HepG2 (cell line): ENCODE data around the gene GABBR2. TPM values are rescaled to one million over a fixed set of nuclear protein-coding genes. Genes with fewer than 3 reads are reported as not detected.
A peak's percentile ranks its signal among the peaks of the same experiment; 100 is the strongest.

Experiments used
- ATAC-seq: fragments of 200-7000 bp; cut with Tn5 transposase; 3 replicates; pipeline ENCODE4 v1.9.1; 2020; ENCODE audit warnings: mild to moderate bottlenecking, moderate library complexity
- BruUV-seq: library from RNA; stranded (reverse); fragments of 400-500 nt; replicated peaks from 2 replicates; lab custom pipeline; 2021; lab: Mats Ljungman, UMichigan
- CTCF ChIA-PET: fragments of 300-600 bp; formaldehyde crosslinking; extraction: SDS; loops from one replicate; lab custom pipeline; 2021; ENCODE audit warnings: low total read pairs, inconsistent platforms, low intra/inter-chr PET ratio; lab: Yijun Ruan, JAX
- POLR2A ChIA-PET: fragments of 350-600 bp; sonication (Branson Sonifier 250); formaldehyde crosslinking; loops from one replicate; lab custom pipeline; 2020; ENCODE audit warnings: antibody characterized with exemption, inconsistent platforms; lab: Yijun Ruan, JAX
- DNase-seq: peaks from one replicate; pipeline ENCODE4 v3.0.0-alpha.2; 2015; ENCODE audit warnings: low spot score
- FAIRE-seq: peaks from 3 replicates; lab custom pipeline; 2011; peaks lifted over from hg19 to GRCh38; lab: Jason Lieb, UNC
- H2AFZ ChIP-seq: one replicate; pipeline ENCODE4 v1.6.1; 2011; ENCODE audit warnings: low read length, inconsistent platforms
- H3K27ac ChIP-seq: fragments of 300-600 bp; 3 replicates; pipeline ENCODE4 v1.8.0; 2011; ENCODE audit warnings: mixed run types, mild to moderate bottlenecking, mixed read lengths, low read length, inconsistent platforms; ENCODE audit not compliant: insufficient read depth; ENCODE audit errors: extremely low read length
- H3K27me3 ChIP-seq, 2 experiments: fragments of 200-600 bp in 1 of 2; 2 replicates in 1 of 2; 3 replicates in 1 of 2; pipeline versions ENCODE4 v1.6.0 to v1.8.0; 2011; ENCODE audit warnings: low read length in 2 of 2, mild to moderate bottlenecking in 2 of 2, moderate library complexity in 2 of 2, inconsistent platforms in 1 of 2; ENCODE audit not compliant: insufficient read depth in 2 of 2, control insufficient read depth in 1 of 2
- H3K36me3 ChIP-seq, 2 experiments: fragments of 200-600 bp in 1 of 2; replicated peaks in 1 of 2; 2 replicates in 1 of 2; 3 replicates in 1 of 2; pipeline versions ENCODE4 v1.5.1 to v1.8.0; 2011; ENCODE audit warnings: low read length in 2 of 2, inconsistent platforms in 1 of 2; ENCODE audit not compliant: insufficient read depth in 2 of 2, control insufficient read depth in 1 of 2
- H3K4me1 ChIP-seq: 2 replicates; pipeline ENCODE4 v1.5.1; 2012; ENCODE audit warnings: low read length, inconsistent platforms; ENCODE audit not compliant: insufficient read depth
- H3K4me2 ChIP-seq: 2 replicates; pipeline ENCODE4 v1.6.0; 2011; ENCODE audit warnings: low read depth, low read length, inconsistent platforms
- H3K4me3 ChIP-seq, 3 experiments: fragments of 200-600 bp in 1 of 3; sonication (generic), shearing (Covaris generic) in 1 of 3; replicated peaks in 1 of 3; 2 replicates each; pipeline ENCODE4 v1.5.1; 2011 to 2016; ENCODE audit warnings: low read length in 3 of 3, inconsistent platforms in 2 of 3, low read depth in 2 of 3, mild to moderate bottlenecking in 2 of 3, control low read depth in 1 of 3, mixed read lengths in 1 of 3; ENCODE audit not compliant: insufficient read depth in 1 of 3
- H3K79me2 ChIP-seq: one replicate; pipeline ENCODE4 v1.6.1; 2011; ENCODE audit warnings: low read length, inconsistent platforms; ENCODE audit not compliant: insufficient read depth
- H3K9ac ChIP-seq: 2 replicates; pipeline ENCODE4 v1.6.0; 2011; ENCODE audit warnings: mild to moderate bottlenecking, low read depth, low read length, inconsistent platforms; ENCODE audit not compliant: insufficient read depth
- H3K9me3 ChIP-seq: 2 replicates; pipeline ENCODE4 v1.5.1; 2012; ENCODE audit warnings: mild to moderate bottlenecking, low read length
- H4K20me1 ChIP-seq: 2 replicates; pipeline ENCODE4 v1.6.0; 2011; ENCODE audit warnings: inconsistent platforms, mild to moderate bottlenecking, low read length, moderate library complexity; ENCODE audit not compliant: insufficient read depth
- ATF1 ChIP-seq: IDR thresholded peaks from 2 replicates; pipeline ENCODE4 v1.6.1; 2016; ENCODE audit warnings: mild to moderate bottlenecking, control low read depth
- GZF1 ChIP-seq: sonication (generic); formaldehyde crosslinking; IDR thresholded peaks from 2 replicates; pipeline ENCODE4 v1.5.1; 2020; ENCODE audit warnings: mild to moderate bottlenecking, missing genetic modification reagents
- HHEX ChIP-seq: IDR thresholded peaks from 2 replicates; pipeline ENCODE4 v1.6.1; 2016; ENCODE audit warnings: control low read depth
- HMGA1 ChIP-seq: sonication (generic); formaldehyde crosslinking; conservative IDR thresholded peaks from 2 replicates; pipeline ENCODE4 v1.4.0; 2020; ENCODE audit warnings: missing genetic modification reagents
- NR2F2 ChIP-seq: IDR thresholded peaks from 2 replicates; pipeline ENCODE4 v1.6.1; 2012; ENCODE audit warnings: low read depth, inconsistent platforms, borderline replicate concordance
- RXRA ChIP-seq: sonication (generic); formaldehyde crosslinking; IDR thresholded peaks from 2 replicates; pipeline ENCODE4 v1.5.1; 2020; ENCODE audit warnings: missing genetic modification reagents
- TOPORS ChIP-seq: sonication (generic); formaldehyde crosslinking; IDR thresholded peaks from 2 replicates; pipeline ENCODE4 v1.8.0; 2023; ENCODE audit warnings: mild to moderate bottlenecking, missing genetic modification reagents
- ZNF629 ChIP-seq: sonication (generic); formaldehyde crosslinking; conservative IDR thresholded peaks from 2 replicates; pipeline ENCODE4 v1.5.0; 2020; ENCODE audit warnings: missing genetic modification reagents
- ZNF768 ChIP-seq: sonication (generic); formaldehyde crosslinking; IDR thresholded peaks from 2 replicates; pipeline ENCODE4 v1.4.0; 2020; ENCODE audit warnings: missing genetic modification reagents
- ZNF850 ChIP-seq: sonication (generic); formaldehyde crosslinking; conservative IDR thresholded peaks from 2 replicates; pipeline ENCODE4 v1.9.0; 2021; ENCODE audit warnings: mild to moderate bottlenecking, missing genetic modification reagents
- WGBS: methylation state at CpG from one replicate; pipeline ENCODE4 v1.1.6; 2017; ENCODE audit warnings: low lambda C conversion rate; 5-methylcytosine and 5-hydroxymethylcytosine counted together
- in situ Hi-C: cut with HindIII; loops from 2 replicates; pipeline ENCODE4 v1.10.0; 2017; ENCODE audit warnings: low pct_unique_long_range_greater_than_20kb; ENCODE audit not compliant: extremely low pct_ligation_motif_present
- intact Hi-C: fragments of 100-400 bp; cut with micrococcal nuclease; formaldehyde crosslinking; loops from one replicate; pipeline ENCODE4 v1.10.0; 2022; ENCODE audit not compliant: unreplicated experiment
- polyA plus RNA-seq, 8 experiments: library from polyadenylated mRNA; depleted of rRNA in 3 of 8; stranded (reverse) in 7 of 8; unstranded in 1 of 8; fragments of >200 nt; fragmentation: Illumina TruSeq in 4 of 8; extraction: Trizol in 4 of 8; gene quantifications; 2 replicates each; pipeline versions ENCODE4 v1.2.1 to v1.2.3, GENCODE V29; 2011 to 2016; ENCODE audit warnings: low read depth in 4 of 8, missing spikeins in 1 of 8, mixed read lengths in 1 of 8; ENCODE audit not compliant: insufficient read depth in 1 of 8
- total RNA-seq, 5 experiments: library from RNA; depleted of rRNA; stranded (reverse); fragments of >200 nt; fragmentation: Illumina TruSeq; extraction: Trizol; gene quantifications; 2 replicates each; pipeline ENCODE4 v1.2.3, GENCODE V29; 2016; ENCODE audit warnings: low read depth in 1 of 5

GABBR2 gene
- total and polyA plus RNA-seq, 2 of the 13 experiments (the other 11 are each of a cell fraction or from before 2014, with no cell fraction given): 0.02 TPM; not detected in 1

DNA sequence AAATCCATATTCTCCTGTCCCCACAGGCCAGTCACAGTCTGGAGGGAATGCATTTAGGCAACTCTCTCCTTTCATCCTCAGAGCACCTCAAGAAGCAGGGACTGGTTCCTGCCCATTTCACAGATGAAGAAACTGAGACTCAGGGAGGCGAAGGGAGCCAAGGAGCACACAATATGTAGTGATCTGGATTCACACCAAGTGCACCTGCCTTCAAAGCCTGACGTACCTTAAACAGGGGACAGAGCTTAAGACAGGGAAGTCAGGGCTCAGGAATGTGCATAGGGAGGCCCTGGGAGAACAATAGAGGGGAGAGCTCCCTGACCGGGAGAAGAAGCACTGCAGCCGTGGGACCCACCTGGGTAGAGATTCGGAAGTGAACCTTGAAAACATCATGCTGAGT is 83.0 kb downstream of the GABBR2 start:
- Histone ChIP-seq H3K36me3 (no peaks in the 10 kb centered on the region), H3K9ac (no peak overlapping the region), H3K4me3 (no peak overlapping the region), H3K4me1 (no peaks in the 10 kb centered on the region), H3K4me2 (no peak overlapping the region), H2AFZ (no peak overlapping the region), H3K79me2 (no peaks in the 10 kb centered on the region), H4K20me1 (no peaks in the 10 kb centered on the region), H3K27ac (no peak overlapping the region)
- in situ Hi-C loops: no loop called here
- no peak for ATAC-seq
- WGBS: 20% methylated on average over 5 of the region's 5 CpGs
- TF ChIP-seq HHEX (no peak), NR2F2 (no peak), TOPORS (CRISPR knock-in tag) (no peak), RXRA (CRISPR knock-in tag) (no peak), ATF1 (no peak), ZNF629 (CRISPR knock-in tag) (peak; percentile 69), GZF1 (no peak), ZNF850 (CRISPR knock-in tag) (no peak)
- TF ChIP-seq, all 625 proteins: peak for 1
- FAIRE-seq: no peak
- POLR2A ChIA-PET: no interaction called here
- no peak for DNase-seq
- BruUV-seq: no TSS peak
- Histone ChIP-seq H3K27me3 (peaks cover 1 to 13% of the 10 kb centered on the region in 2 experiments; a peak in 2 of 5 replicates), H3K9me3 (no peaks in the 10 kb centered on the region)
- intact Hi-C loops: no loop called here
- CTCF ChIA-PET: no interaction called here

DNA sequence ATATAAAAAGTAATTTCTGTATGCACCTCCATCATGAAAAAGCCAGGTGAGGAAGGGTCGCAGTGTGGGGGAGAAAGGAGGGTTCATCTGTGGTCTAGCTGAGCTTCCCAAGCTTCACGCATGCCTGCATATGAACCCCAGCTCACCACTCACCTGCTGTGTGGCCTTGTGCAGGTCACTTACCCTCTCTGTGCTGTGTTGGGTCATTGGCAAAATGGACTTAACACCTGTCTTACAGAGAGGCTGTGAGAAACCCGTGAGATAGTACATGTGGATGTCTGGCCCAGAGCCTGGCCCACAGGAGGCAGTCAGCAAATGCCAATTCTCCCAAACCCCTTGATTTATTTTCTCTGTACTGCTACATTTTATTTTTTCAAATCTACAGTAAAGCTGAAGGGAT is 88.9 kb downstream of the GABBR2 start:
- DNase-seq: no peak
- no peak overlapping the region for H2AFZ ChIP-seq
- WGBS: 12% methylated on average over 3 of the region's 3 CpGs
- ChIA-PET POLR2A (no interaction called here), CTCF (no interaction called here)
- H3K4me3 ChIP-seq: no peak overlapping the region
- no peaks in the 10 kb centered on the region for H3K36me3 ChIP-seq
- TF ChIP-seq ZNF768 (CRISPR knock-in tag) (peak; percentile 93), HMGA1 (CRISPR knock-in tag) (no peak)
- no peak overlapping the region for H3K27ac ChIP-seq
- H3K27me3 ChIP-seq: peaks cover 0 to 12% of the 10 kb centered on the region in 2 experiments; a peak in 1 of 5 replicates
- ATAC-seq: no peak
- BruUV-seq: no TSS peak
- H3K4me1 ChIP-seq: no peaks in the 10 kb centered on the region
- no peak overlapping the region for H3K9ac ChIP-seq
- intact Hi-C loops: no loop called here
- in situ Hi-C loops: no loop called here
- no peak for FAIRE-seq
- no peak overlapping the region for H3K4me2 ChIP-seq
- H4K20me1 ChIP-seq: no peaks in the 10 kb centered on the region
- H3K79me2 ChIP-seq: no peaks in the 10 kb centered on the region
- no peaks in the 10 kb centered on the region for H3K9me3 ChIP-seq
